ENCODE measurements around the gene CDH4. TPM values are rescaled to one million over a fixed set of nuclear protein-coding genes. Genes with fewer than 3 reads are reported as not detected.

Gene CDH4
- total RNA-seq, 1 experiment from 2014 or later, result not detected

- intact Hi-C loops (cut with micrococcal nuclease; ENCODE audit: unreplicated experiment) (no loop called here), in situ Hi-C loops (cut with HindIII; ENCODE audit: low pct_unique_long_range_greater_than_20kb, low sequenced_read_pairs) (no loop called here)
- no TSS peak for BruUV-seq (replicated peaks)
- no peaks in the 10 kb centered on the region; the same call in 1 of the 2 replicates for H3K9me3 ChIP-seq (ENCODE audit: control insufficient read depth, insufficient read depth, low read depth, low read length)
- DNase-seq (ENCODE audit: low read depth, low spot score), result no peak
- H3K4me1 ChIP-seq (ENCODE audit: control insufficient read depth, insufficient read depth, low read length), result no peaks in the 10 kb centered on the region
- POLR2A ChIA-PET, result no interaction called here
- H3K4me3 ChIP-seq (ENCODE audit: low read depth in 2 of 2, low read length in 2 of 2), result no peak overlapping the region
- H3K27me3 ChIP-seq (ENCODE audit: control insufficient read depth, insufficient read depth, low read length), result no peaks in the 10 kb centered on the region; the same call in 1 of the 2 replicates
- no peak overlapping the region for H3K27ac ChIP-seq (ENCODE audit: low read length)
- no peak for ATAC-seq
- H3K36me3 ChIP-seq (ENCODE audit: control insufficient read depth, insufficient read depth, low read length), result no peaks in the 10 kb centered on the region
- TF ChIP-seq TCF7L2 (IDR thresholded peaks at IDR 0.05; ENCODE audit: low read depth, low read length), result no peak
- no peak for TF ChIP-seq REST (IDR thresholded peaks at IDR 0.05; ENCODE audit: insufficient read depth in 1 of 2, low read depth in 2 of 2, low read length in 1 of 2)
- TF ChIP-seq SIN3A (IDR thresholded peaks at IDR 0.05; ENCODE audit: borderline replicate concordance, insufficient read depth, low read depth, low read length), result no peak
- no peak for TF ChIP-seq CTCF (IDR thresholded peaks at IDR 0.05)
- no peak for TF ChIP-seq POLR2AphosphoS5 (IDR thresholded peaks at IDR 0.05; ENCODE audit: low read depth, low read length)
- CTCF ChIA-PET, result no interaction called here
These were observed 362.6 kb downstream of the CDH4 start for GRCh38 chr20:61614706-61615100.

DNA sequence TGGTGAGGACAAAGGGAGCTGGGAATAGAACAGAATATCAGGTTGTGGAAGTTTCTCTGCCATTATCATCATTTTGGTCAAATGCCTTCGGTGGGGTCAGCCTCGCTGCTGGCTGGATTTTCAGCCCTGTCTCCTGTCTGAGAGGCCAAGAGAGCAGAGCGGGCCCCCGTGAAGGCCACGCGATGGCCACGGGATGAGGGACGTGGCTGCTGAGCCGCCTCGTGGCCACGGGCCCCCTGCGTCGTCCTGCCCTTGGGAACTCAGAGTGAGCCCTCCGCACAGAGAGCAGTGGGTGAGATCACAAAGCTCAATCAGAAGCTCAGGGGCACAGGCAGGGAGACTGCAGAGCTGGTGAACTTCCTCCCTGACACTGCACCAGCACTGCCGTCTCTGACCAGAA lies 363.7 kb downstream of the CDH4 start:
- H3K4me3 ChIP-seq (ENCODE audit: low read depth in 2 of 2, low read length in 2 of 2), result no peak overlapping the region
- H3K27ac ChIP-seq (ENCODE audit: low read length), result no peak overlapping the region
- H3K4me1 ChIP-seq (ENCODE audit: control insufficient read depth, insufficient read depth, low read length), result no peaks in the 10 kb centered on the region
- BruUV-seq (replicated peaks), result no TSS peak
- ChIA-PET CTCF (no interaction called here), POLR2A (no interaction called here)
- H3K27me3 ChIP-seq (ENCODE audit: control insufficient read depth, insufficient read depth, low read length), result no peaks in the 10 kb centered on the region; the same call in 1 of the 2 replicates
- no peaks in the 10 kb centered on the region for H3K36me3 ChIP-seq (ENCODE audit: control insufficient read depth, insufficient read depth, low read length)
- DNase-seq (ENCODE audit: low read depth, low spot score) (no peak), ATAC-seq (no peak)
- in situ Hi-C loops (cut with HindIII; ENCODE audit: low pct_unique_long_range_greater_than_20kb, low sequenced_read_pairs), result no loop called here
- no peaks in the 10 kb centered on the region; the same call in 1 of the 2 replicates for H3K9me3 ChIP-seq (ENCODE audit: control insufficient read depth, insufficient read depth, low read depth, low read length)
- intact Hi-C loops (cut with micrococcal nuclease; ENCODE audit: unreplicated experiment), result no loop called here
- TF ChIP-seq CTCF (IDR thresholded peaks at IDR 0.05) (no peak), REST (IDR thresholded peaks at IDR 0.05; ENCODE audit: insufficient read depth in 1 of 2, low read depth in 2 of 2, low read length in 1 of 2) (no peak), TCF7L2 (IDR thresholded peaks at IDR 0.05; ENCODE audit: low read depth, low read length) (no peak), POLR2AphosphoS5 (IDR thresholded peaks at IDR 0.05; ENCODE audit: low read depth, low read length) (no peak), SIN3A (IDR thresholded peaks at IDR 0.05; ENCODE audit: borderline replicate concordance, insufficient read depth, low read depth, low read length) (no peak)
